Right atrium auricular region (tissue), 2 donors: ENCODE results near the gene PFKM. TPM values are rescaled to one million over a fixed set of nuclear protein-coding genes. Genes with fewer than 3 reads are reported as not detected.
"Not testable (repeated sequence)": the region's sequence is repeated elsewhere in the genome, so short reads cannot be mapped to it uniquely, and the experiment has no call there.

ENCODE experiments used
- DNase-seq: peaks from one replicate; pipeline ENCODE4 v3.0.0-alpha.2; 2019; ENCODE audit warnings: low spot score
- H3K27ac ChIP-seq, 2 donors: fragments of 200-600 bp; sonication (generic); 1 replicate in 1 of 2; 2 replicates in 1 of 2; pipeline ENCODE4 v1.5.1; 2016 to 2019
- H3K27me3 ChIP-seq, 2 donors: fragments of 200-600 bp; sonication (generic); one replicate each; pipeline versions ENCODE4 v1.5.1 to v1.6.0; 2017 to 2019
- H3K36me3 ChIP-seq: fragments of 200-600 bp; sonication (generic); one replicate; pipeline ENCODE4 v1.5.1; 2016
- H3K4me1 ChIP-seq, 2 donors: fragments of 200-600 bp; sonication (generic); one replicate each; pipeline versions ENCODE4 v1.5.1 to v1.6.0; 2017 to 2019
- H3K4me3 ChIP-seq, 2 donors: fragments of 200-600 bp; sonication (generic); 1 replicate in 1 of 2; 2 replicates in 1 of 2; pipeline ENCODE4 v1.5.1; 2017 to 2019; ENCODE audit warnings: mild to moderate bottlenecking in 1 of 2, moderate library complexity in 1 of 2
- H3K9me3 ChIP-seq, 2 donors: fragments of 200-600 bp; sonication (generic); one replicate each; pipeline ENCODE4 v1.5.1; 2019
- CTCF ChIP-seq, 2 donors: fragments of 200-600 bp; sonication (generic); IDR thresholded peaks; one replicate each; pipeline ENCODE4 v1.5.1; 2019; ENCODE audit warnings: antibody characterized with exemption in 2 of 2
- total RNA-seq, 2 donors: library from RNA; depleted of rRNA; stranded (reverse); fragments of >200 nt; gene quantifications; one replicate each; pipeline ENCODE4 v1.1.0, GENCODE V29; 2016

Gene PFKM
- total RNA-seq, 2 donors from 2014 or later, result 111 to 193 TPM

GRCh38 chr12:48123169-48123568 is 4.0 kb downstream of the PFKM start:
- H3K4me1 ChIP-seq, result peaks cover 0 to 45% of the 10 kb centered on the region in 2 donors
- no peak overlapping the region for H3K4me3 ChIP-seq
- peaks cover 48% of the 10 kb centered on the region for H3K36me3 ChIP-seq

GRCh38 chr12:48125542-48125941 is 6.4 kb downstream of the PFKM start:
- H3K36me3 ChIP-seq, result peaks cover 66% of the 10 kb centered on the region
- H3K27me3 ChIP-seq, H3K9me3 ChIP-seq, H3K4me3 ChIP-seq, DNase-seq: not testable (repeated sequence)
- peak overlapping the region; percentile 20 to 81 for H3K27ac ChIP-seq
- peaks cover 0 to 41% of the 10 kb centered on the region in 2 donors for H3K4me1 ChIP-seq

More at GRCh38 chr12:48123169-48123568, 4.0 kb downstream of the PFKM start:
- no peaks in the 10 kb centered on the region for H3K27me3 ChIP-seq
- DNase-seq, result no peak
- no peak for TF ChIP-seq CTCF (IDR thresholded peaks at IDR 0.05)
- peak overlapping the region in 1 of 2 donors; percentile 28 for H3K27ac ChIP-seq
- H3K9me3 ChIP-seq, result no peaks in the 10 kb centered on the region

GRCh38 chr12:48125985-48126384 is 6.8 kb downstream of the PFKM start:
- Histone ChIP-seq H3K9me3 (no peaks in the 10 kb centered on the region), H3K4me3 (no peak overlapping the region), H3K27me3 (no peaks in the 10 kb centered on the region), H3K36me3 (peaks cover 70% of the 10 kb centered on the region), H3K27ac (peak overlapping the region; percentile 20 to 81), H3K4me1 (peaks cover 0 to 37% of the 10 kb centered on the region in 2 donors)
- TF ChIP-seq CTCF (IDR thresholded peaks at IDR 0.05), result no peak
- no peak for DNase-seq

- no peak overlapping the region for H3K4me3 ChIP-seq
- peaks cover 0 to 29% of the 10 kb centered on the region in 2 donors for H3K4me1 ChIP-seq
- H3K36me3 ChIP-seq, result peaks cover 81% of the 10 kb centered on the region
- no peaks in the 10 kb centered on the region for H3K27me3 ChIP-seq
- TF ChIP-seq CTCF (IDR thresholded peaks at IDR 0.05), result no peak
- no peaks in the 10 kb centered on the region for H3K9me3 ChIP-seq
- H3K27ac ChIP-seq, result peak overlapping the region in 1 of 2 donors; percentile 81
- no peak for DNase-seq
Measured at GRCh38 chr12:48126953-48127630, 7.9 kb downstream of the PFKM start.

- no peaks in the 10 kb centered on the region for H3K9me3 ChIP-seq
- peaks cover 86% of the 10 kb centered on the region for H3K36me3 ChIP-seq
- H3K4me3 ChIP-seq, result no peak overlapping the region
- no peak overlapping the region for H3K27ac ChIP-seq
- no peak for TF ChIP-seq CTCF (IDR thresholded peaks at IDR 0.05)
- H3K4me1 ChIP-seq, result peaks cover 0 to 22% of the 10 kb centered on the region in 2 donors
- no peaks in the 10 kb centered on the region for H3K27me3 ChIP-seq
- DNase-seq, result no peak
Measured at GRCh38 chr12:48128800-48129199, 9.6 kb downstream of the PFKM start.

GRCh38 chr12:48129376-48129775 is 10.2 kb downstream of the PFKM start:
- Histone ChIP-seq H3K4me1 (peaks cover 0 to 18% of the 10 kb centered on the region in 2 donors), H3K9me3 (no peaks in the 10 kb centered on the region), H3K36me3 (peaks cover 86% of the 10 kb centered on the region), H3K27ac (no peak overlapping the region), H3K27me3 (no peaks in the 10 kb centered on the region), H3K4me3 (no peak overlapping the region)
- no peak for TF ChIP-seq CTCF (IDR thresholded peaks at IDR 0.05)
- DNase-seq, result no peak
